Measurements from ENCODE around the gene LMO7.
A peak's percentile ranks its signal among the peaks of the same experiment; 100 is the strongest.

The LMO7 gene

GRCh38 chr13:75687150-75687763 is 51.1 kb downstream of the LMO7 start:
- TF ChIP-seq CTCF (IDR thresholded peaks at IDR 0.05), result peak; percentile 53

GRCh38 chr13:75689686-75690085 is 53.6 kb downstream of the LMO7 start:
- TF ChIP-seq CTCF (IDR thresholded peaks at IDR 0.05), result no peak

- no peak for TF ChIP-seq CTCF (IDR thresholded peaks at IDR 0.05)
Measured at GRCh38 chr13:75690607-75691006, 54.5 kb downstream of the LMO7 start.

- no peak for TF ChIP-seq CTCF (IDR thresholded peaks at IDR 0.05)
Measured at GRCh38 chr13:75691183-75691582, 55.1 kb downstream of the LMO7 start.

GRCh38 chr13:75693227-75693626 is 57.1 kb downstream of the LMO7 start:
- TF ChIP-seq CTCF (IDR thresholded peaks at IDR 0.05), result no peak

GRCh38 chr13:75694722-75695121 is 58.6 kb downstream of the LMO7 start:
- no peak for TF ChIP-seq CTCF (IDR thresholded peaks at IDR 0.05)

- peak; percentile 84 for TF ChIP-seq CTCF (IDR thresholded peaks at IDR 0.05)
Measured at GRCh38 chr13:75695908-75696307, 59.8 kb downstream of the LMO7 start.

- no peak for TF ChIP-seq CTCF (IDR thresholded peaks at IDR 0.05)
Measured at GRCh38 chr13:75699062-75699461, 62.9 kb downstream of the LMO7 start.
